Measurements from ENCODE around the gene DDX43.
"Not testable (repeated sequence)": the region's sequence is repeated elsewhere in the genome, so short reads cannot be mapped to it uniquely, and the experiment has no call there.

Gene DDX43

GRCh38 chr6:73389854-73390253 lies 4.8 kb upstream of the DDX43 start:
- no peak for DNase-seq

- DNase-seq, result no peak
Measured at GRCh38 chr6:73391675-73392074, 3.0 kb upstream of the DDX43 start.

- DNase-seq, result not testable (repeated sequence)
Measured at GRCh38 chr6:73392188-73392587, 2.4 kb upstream of the DDX43 start.

GRCh38 chr6:73393278-73393677 lies 1.4 kb upstream of the DDX43 start:
- no peak for DNase-seq

GRCh38 chr6:73395875-73396274 lies 1.2 kb downstream of the DDX43 start:
- DNase-seq, result no peak

- no peak for DNase-seq
Measured at GRCh38 chr6:73400656-73401055, 6.0 kb downstream of the DDX43 start.

- DNase-seq, result no peak
Measured at GRCh38 chr6:73409395-73409794, 14.8 kb downstream of the DDX43 start.

GRCh38 chr6:73413102-73413501 lies 18.5 kb downstream of the DDX43 start:
- no peak for DNase-seq

- DNase-seq, result no peak
Measured at GRCh38 chr6:73418081-73418741, 23.6 kb downstream of the DDX43 start.

GRCh38 chr6:73421534-73421933 lies 26.9 kb downstream of the DDX43 start:
- no peak for DNase-seq

GRCh38 chr6:73435236-73435635 lies 40.6 kb downstream of the DDX43 start:
- DNase-seq, result no peak

- DNase-seq, result no peak
Measured at GRCh38 chr6:73443555-73443954, 48.9 kb downstream of the DDX43 start.

- peak; percentile 47 for DNase-seq
Measured at GRCh38 chr6:73451223-73452106, 56.8 kb downstream of the DDX43 start.

- peak; percentile 45 for DNase-seq
Measured at GRCh38 chr6:73452107-73452461, 57.5 kb downstream of the DDX43 start, which contains the start of gene CGAS. CGAS (minus strand) TSS chr6:73452297; CDS start chr6:73452181, 116 bp downstream.

GRCh38 chr6:73455865-73456629 lies 61.4 kb downstream of the DDX43 start:
- DNase-seq, result no peak

GRCh38 chr6:73459474-73459873 lies 64.8 kb downstream of the DDX43 start:
- DNase-seq, result not testable (repeated sequence)

GRCh38 chr6:73460056-73460455 lies 65.4 kb downstream of the DDX43 start:
- DNase-seq, result no peak

GRCh38 chr6:73461537-73462350 lies 67.1 kb downstream of the DDX43 start, which contains the start of gene MTO1:
MTO1 (plus strand) TSS chr6:73461737; CDS start chr6:73461855, 118 bp downstream.
- DNase-seq, result peak; percentile 31

Measured in NCI-H510A treated with DMSO at 0.1 percent for 48 hours (cell line).